HG03175 (cell line): ENCODE data around the gene ORMDL3.
A peak's percentile ranks its signal among the peaks of the same experiment; 100 is the strongest.

Experiments used
- ATAC-seq: cut with Tn5 transposase; IDR thresholded peaks from one replicate; pipeline ENCODE4 v1.9.1; 2021; ENCODE audit warnings: mild to moderate bottlenecking, moderate library complexity; ENCODE audit not compliant: unreplicated experiment

ORMDL3 gene, protein sequence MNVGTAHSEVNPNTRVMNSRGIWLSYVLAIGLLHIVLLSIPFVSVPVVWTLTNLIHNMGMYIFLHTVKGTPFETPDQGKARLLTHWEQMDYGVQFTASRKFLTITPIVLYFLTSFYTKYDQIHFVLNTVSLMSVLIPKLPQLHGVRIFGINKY

DNA sequence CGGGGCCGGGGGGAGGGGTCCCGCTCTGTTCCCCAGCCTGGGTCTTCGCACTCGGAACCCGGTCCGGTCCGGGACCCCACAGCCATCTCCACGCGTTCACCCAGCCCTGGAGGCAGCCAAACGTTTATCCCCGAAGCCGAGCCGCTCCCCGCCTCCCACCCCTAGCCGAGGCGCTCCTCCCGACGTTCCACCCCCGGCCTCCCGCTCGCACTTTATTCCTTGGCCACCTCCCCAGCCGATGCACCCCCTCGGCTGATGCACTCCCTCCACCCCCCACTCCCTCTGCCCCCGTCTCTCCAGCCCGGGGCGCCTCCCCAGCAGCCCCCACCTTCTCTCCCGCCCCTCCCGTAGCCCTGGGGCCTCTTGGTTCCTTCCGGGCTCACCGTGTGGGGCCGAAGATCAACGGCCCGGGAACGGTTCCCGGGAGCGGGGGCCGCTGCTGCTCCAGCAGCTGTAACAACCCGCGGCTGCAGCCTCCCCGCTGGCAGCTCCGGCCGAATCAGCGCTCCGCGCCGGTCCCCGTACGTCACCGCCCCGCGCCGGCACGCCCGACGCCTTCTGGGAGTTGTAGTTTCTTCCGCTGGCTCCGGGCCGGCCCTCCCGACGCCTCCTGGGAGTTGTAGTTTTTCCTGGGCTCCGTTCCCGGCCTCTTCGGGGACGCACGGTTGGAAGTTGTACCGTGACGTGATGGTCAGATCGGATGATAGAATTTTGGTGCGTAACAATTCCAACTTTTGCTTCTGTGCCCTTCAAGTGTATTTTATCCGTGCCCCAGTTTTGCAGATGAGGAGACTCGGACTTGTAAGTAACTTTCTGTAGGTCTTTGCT, at the start of gene ORMDL3, which contains the start of gene LRRC3C:
ORMDL3 (minus strand) TSS at position 501 of the 828 bp plus-strand sequence. CDS start 3,398 bp downstream, outside the sequence.
LRRC3C (plus strand) TSS at position 632 of the 828 bp plus-strand sequence. CDS start 13,792 bp downstream, outside the sequence.
- ATAC-seq = peak; percentile 85

- no peak for ATAC-seq
Observed at GRCh38 chr17:39975801-39976200, 48.4 kb upstream of the ORMDL3 start.

DNA sequence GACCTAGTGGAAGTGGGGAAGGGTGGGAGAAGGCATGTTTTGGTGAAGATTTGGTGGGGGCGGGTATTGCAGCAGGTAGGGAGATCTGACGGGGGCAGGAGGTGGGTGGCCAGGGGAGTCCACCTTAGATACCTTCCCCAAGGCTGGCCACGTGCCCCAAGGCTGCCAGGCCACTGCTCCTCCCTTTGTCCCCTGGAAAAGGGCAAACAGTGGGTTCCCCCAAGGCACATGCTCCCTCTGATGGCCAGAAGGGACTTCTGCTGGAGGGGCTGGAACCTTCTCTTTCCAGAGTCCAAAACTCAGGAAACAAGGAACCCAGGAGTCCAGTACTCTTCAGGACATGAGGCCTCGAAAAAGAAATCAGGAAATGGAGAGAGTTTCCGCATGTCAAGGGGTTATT, 47.0 kb upstream of the ORMDL3 start:
- no peak for ATAC-seq

- ATAC-seq = no peak
Observed at GRCh38 chr17:39973496-39973895, 46.1 kb upstream of the ORMDL3 start.

- no peak for ATAC-seq
Observed at GRCh38 chr17:39972271-39972670, 44.9 kb upstream of the ORMDL3 start.

DNA sequence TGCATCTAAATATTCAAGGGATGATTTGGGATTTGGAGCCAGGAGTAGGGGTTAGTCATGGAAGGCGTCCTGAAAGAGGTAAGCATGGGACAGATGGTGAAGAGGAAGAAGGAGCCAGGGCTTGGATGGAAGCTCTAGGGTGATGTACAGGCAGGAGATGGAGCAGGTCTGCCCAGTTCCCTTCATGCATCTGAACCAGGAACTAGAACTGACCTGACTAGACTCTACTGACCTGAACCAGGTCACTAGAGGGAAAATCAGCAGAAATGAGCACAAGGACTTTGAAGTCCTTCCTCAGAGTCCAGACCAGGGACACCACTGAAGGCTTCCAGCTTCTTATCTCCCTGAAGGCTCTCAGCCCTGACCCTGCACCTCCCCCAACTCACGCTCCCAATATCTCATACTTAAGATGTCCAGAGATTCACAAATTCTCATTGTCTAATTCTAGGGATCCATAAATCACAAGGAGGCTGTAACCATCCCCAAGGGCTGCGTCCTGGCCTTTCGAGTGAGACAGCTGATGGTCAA, 43.7 kb upstream of the ORMDL3 start:
- no peak for ATAC-seq

GRCh38 chr17:39970157-39970692, 42.8 kb upstream of the ORMDL3 start:
- no peak for ATAC-seq

- no peak for ATAC-seq
Observed at GRCh38 chr17:39969375-39969774, 42.0 kb upstream of the ORMDL3 start.

DNA sequence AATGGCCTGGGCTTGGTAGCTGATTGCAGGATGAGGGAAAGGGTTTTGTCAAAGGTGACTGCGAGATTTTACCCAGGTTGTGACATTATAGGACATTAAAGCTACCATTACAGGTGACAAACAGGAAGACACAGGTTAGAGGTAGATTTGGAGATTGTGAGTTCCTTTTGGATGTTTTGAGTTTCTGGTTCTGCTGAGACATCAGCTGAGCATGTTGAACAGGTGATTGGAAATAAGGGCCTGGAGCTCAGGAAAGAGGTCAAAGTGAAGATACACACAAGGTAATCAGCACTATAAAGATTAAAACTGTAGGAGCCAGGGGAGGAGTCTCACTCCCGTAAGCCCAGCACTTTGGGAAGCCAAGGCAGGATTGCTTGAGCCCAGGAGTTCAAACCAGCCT, 41.4 kb upstream of the ORMDL3 start:
- ATAC-seq = no peak

DNA sequence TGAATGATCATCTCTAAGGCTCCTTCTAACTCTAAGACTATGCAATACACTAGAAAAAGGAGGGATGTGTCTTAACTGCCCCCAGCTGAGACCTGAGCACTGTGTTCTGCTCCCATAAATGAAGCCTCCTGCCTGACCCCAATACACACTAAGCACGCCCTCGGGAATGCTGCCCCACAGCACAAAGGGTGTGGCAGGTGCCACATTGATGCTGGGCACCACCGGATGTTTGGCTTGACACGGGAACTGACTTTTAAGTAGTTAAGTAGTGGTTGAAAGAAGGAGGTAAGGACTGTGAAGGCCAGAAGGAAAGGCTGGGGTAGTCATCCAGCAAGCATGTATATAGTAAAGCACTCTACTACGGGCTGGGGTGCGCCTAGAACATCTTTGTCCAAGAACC, 39.4 kb upstream of the ORMDL3 start:
- no peak for ATAC-seq

GRCh38 chr17:39965017-39965699, 37.8 kb upstream of the ORMDL3 start:
- no peak for ATAC-seq

DNA sequence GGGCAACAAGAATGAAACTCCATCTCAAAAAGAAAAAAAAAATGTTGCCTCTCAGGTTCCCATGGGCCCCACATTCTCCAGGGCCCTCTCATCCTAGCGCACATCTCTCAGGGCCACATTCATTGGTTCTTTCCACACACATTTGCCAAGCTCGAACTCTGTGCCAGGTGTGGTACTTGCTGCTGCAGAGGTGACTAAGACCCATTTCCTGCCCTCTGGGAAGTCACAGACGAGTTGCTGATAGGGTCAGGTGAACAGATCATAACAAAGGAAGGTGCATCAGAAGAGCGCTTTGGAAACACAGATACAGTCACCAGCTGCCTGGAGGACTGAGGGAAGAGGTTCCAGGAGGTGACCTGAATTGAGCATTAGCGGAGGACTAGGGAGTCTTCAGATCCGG, 36.4 kb upstream of the ORMDL3 start:
- no peak for ATAC-seq

DNA sequence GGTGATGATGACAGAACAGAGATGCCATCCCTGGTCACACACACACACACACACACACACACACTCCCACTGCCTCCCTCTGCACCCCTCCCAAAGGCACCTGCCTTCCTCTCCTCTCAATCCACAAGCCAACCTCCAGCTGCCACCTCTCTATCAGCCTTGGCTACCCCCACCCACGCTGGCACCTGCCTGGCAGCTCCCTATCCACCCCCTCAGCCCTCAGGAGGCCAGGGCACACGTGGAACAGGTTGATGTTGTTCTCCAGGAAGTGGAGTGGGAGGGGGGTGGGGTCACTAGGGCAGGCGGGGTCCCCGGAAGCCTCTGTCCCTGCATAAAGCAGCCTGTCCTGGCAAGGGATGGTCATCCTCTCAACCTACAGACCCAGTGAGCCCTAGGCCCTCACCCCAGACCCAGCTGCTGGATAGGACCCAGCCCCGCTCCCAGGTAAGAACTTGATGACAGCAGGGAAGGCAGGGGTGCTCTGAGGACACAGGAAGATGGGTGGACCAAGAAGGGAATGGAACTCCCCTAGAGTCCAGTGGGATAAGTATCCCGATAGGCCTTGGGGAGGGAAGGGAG, 35.3 kb upstream of the ORMDL3 start, which contains the start of gene GSDMA:
GSDMA (plus strand) TSS at position 363 of the 579 bp plus-strand sequence. CDS start 2,684 bp downstream, outside the sequence.
- no peak for ATAC-seq

DNA sequence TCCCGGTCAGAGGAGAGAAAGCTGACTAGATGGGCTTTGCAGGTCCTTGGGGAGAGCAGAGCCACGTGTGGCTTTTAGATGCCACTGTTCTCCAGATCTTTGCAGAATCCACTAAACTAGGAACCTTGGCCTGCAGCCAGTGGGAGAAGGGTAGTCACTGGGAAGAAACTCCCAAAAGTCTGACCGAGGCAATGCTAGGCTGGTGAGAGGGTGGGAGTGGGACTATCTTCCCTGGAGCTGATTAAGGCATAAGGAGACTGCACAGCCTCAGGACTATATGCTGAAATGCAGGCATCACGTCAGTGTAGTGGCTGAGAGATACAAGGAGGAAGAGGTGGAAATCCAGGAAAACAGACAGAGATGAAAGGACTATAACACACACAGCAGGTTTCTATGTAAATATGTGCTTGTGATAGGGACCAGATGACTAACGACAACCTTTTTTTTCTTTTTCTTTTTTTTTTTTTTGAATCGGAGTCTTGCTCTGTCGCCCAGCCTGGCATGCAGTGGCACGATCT, 33.2 kb upstream of the ORMDL3 start:
- ATAC-seq = no peak

- ATAC-seq = no peak
Observed at GRCh38 chr17:39955726-39956225, 28.4 kb upstream of the ORMDL3 start.

- ATAC-seq = no peak
Observed at GRCh38 chr17:39954876-39955275, 27.5 kb upstream of the ORMDL3 start.

DNA sequence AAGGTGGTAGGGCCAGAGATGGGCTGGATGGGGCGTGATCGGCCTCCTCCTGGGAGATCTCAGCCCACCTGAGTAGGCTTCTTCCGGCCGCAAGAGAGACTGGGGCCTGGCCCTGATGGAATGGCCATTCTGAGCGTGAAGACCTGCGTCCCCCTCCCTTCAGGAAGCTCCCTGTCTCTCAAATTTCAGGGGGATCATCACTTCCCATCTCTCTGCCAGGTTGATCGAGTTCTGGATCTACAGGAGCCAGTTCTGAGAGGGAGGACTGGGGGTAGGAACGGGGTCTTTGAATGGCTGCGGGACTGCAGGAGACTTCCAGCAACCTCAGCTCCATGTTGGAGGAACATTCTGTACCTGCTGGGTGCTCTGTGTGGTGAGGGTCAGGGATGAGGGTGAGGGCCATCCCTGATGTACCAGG, 26.1 kb upstream of the ORMDL3 start:
- ATAC-seq = no peak

GRCh38 chr17:39952680-39953470, 25.5 kb upstream of the ORMDL3 start:
- ATAC-seq = peak; percentile 71

DNA sequence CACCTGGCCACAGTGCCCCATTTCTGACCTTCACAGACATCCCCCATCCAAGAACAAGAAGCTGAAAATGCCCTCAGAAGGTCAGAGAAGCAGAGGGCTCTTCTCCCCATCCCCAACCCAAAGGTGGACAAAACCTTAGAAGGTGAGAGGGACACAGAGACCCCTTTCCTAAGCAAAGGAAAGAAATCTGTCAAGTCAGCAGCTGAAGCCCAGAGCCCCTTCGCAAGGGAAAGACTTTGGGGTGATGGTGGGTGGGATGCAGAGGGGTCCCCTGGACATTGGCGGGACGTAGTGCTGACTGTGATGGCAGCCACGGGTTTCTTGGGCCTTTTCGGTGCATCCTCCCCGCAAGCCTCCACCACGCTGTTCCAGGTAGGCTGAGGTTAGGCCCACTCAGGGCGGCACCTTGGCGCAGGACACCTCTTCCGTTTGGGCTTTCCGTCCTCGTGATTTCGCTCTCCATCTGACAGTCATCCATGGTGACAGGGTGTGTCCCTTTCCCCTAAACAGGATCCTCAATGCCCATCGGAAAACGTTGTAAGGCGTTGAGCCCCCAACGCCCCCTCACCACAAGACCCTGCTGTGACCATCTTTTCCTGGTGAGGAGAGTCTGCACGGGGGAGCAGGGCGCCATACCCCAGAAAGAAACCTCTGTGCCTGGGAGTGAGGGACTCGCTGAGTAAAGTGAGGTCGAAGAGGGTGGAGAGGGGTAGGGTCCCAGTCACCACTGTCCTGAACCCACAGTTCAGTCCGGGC, 24.7 kb upstream of the ORMDL3 start:
- ATAC-seq = no peak
